ENCODE measurements around the gene DRP2. TPM values are rescaled to one million over a fixed set of nuclear protein-coding genes. Genes with fewer than 3 reads are reported as not detected.

The DRP2 gene
- total and polyA plus RNA-seq, 2 of the 13 experiments (the other 11 are each of a cell fraction or from before 2014, with no cell fraction given): 0.04 to 0.07 TPM

DNA sequence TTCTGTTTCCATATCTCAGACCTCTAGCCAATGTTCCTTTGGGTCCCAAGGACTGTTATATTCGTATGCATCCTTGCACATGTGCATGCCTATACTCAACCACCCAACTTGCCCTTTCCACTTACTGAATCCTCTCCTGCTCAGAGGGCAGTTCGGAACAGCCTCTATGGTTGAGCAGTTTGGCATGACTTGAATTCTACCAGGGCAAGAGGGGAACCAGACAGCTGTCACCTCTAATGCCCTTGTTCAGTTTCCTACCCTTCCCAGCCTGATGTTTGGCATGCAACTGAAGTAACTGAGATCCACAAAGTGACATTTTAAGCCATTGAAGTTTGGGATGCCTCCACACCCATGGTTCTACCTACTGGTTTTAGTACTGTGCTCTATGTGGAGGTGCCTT lies 17.5 kb downstream of the DRP2 start (continued):
- TF ChIP-seq REXO4 (CRISPR knock-in tag; IDR thresholded peaks at IDR 0.05; ENCODE audit: borderline replicate concordance) (no peak), HNRNPK (IDR thresholded peaks at IDR 0.05; ENCODE audit: low read depth, low read length, poor library complexity, severe bottlenecking) (no peak), ERF (CRISPR knock-in tag; IDR thresholded peaks at IDR 0.05) (no peak)

DNA sequence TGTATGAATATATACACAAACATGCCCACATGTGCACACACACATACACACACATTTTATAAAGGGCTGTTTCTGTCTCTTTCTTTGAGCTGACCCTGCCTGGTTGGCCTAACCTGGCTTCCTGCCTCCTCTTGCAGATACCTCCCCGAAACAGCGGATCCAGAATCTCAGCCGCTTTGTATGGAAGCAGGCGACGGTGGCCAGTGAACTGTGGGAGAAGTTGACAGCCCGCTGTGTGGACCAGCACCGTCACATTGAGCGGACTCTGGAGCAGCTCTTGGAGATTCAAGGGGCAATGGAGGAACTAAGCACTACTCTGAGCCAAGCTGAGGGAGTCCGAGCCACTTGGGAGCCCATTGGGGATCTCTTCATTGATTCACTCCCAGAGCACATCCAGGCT lies 21.9 kb downstream of the DRP2 start:
- H3K79me2 ChIP-seq (ENCODE audit: insufficient read depth, low read length): no peaks in the 10 kb centered on the region
- in situ Hi-C loops (cut with HindIII; ENCODE audit: extremely low pct_ligation_motif_present, low pct_unique_long_range_greater_than_20kb) (no loop called here), intact Hi-C loops (cut with micrococcal nuclease; ENCODE audit: unreplicated experiment) (no loop called here)
- no peak overlapping the region for H3K4me3 ChIP-seq (replicated peaks in 1 of 3; ENCODE audit: insufficient read depth in 1 of 3, low read depth in 2 of 3, low read length in 3 of 3)
- no peaks in the 10 kb centered on the region for H3K9me3 ChIP-seq (ENCODE audit: low read length)
- no peak overlapping the region for H3K27ac ChIP-seq (ENCODE audit: extremely low read length, insufficient read depth, low read length)
- no peaks in the 10 kb centered on the region for H3K36me3 ChIP-seq (replicated peaks in 1 of 2; ENCODE audit: control insufficient read depth in 1 of 2, insufficient read depth in 2 of 2, low read length in 2 of 2)
- ChIA-PET CTCF (ENCODE audit: low intra/inter-chr PET ratio, low total read pairs) (no interaction called here), POLR2A (no interaction called here)
- H2AFZ ChIP-seq (ENCODE audit: low read length): no peak overlapping the region
- no peaks in the 10 kb centered on the region for H4K20me1 ChIP-seq (ENCODE audit: insufficient read depth, low read length)
- DNase-seq (ENCODE audit: low spot score) (no peak), FAIRE-seq (no peak), ATAC-seq (no peak)
- H3K27me3 ChIP-seq (ENCODE audit: control insufficient read depth in 1 of 2, insufficient read depth in 2 of 2, low read length in 2 of 2): no peaks in the 10 kb centered on the region
- no peaks in the 10 kb centered on the region for H3K4me1 ChIP-seq (ENCODE audit: insufficient read depth, low read length)
- 22% methylated on average over 6 of the region's 9 CpGs for WGBS (ENCODE audit: low lambda C conversion rate)
- BruUV-seq (replicated peaks): no TSS peak
- H3K4me2 ChIP-seq (ENCODE audit: low read depth, low read length): no peak overlapping the region
- no peak overlapping the region for H3K9ac ChIP-seq (ENCODE audit: insufficient read depth, low read depth, low read length)
- TF ChIP-seq FOXA3 (CRISPR knock-in tag; IDR thresholded peaks at IDR 0.05): no peak
- TF ChIP-seq, protein P1, sequence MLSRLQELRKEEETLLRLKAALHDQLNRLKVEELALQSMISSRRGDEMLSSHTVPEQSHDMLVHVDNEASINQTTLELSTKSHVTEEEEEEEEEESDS (CRISPR knock-in tag; IDR thresholded peaks at IDR 0.05; ENCODE audit: borderline replicate concordance): no peak
- TF ChIP-seq, protein P2, sequence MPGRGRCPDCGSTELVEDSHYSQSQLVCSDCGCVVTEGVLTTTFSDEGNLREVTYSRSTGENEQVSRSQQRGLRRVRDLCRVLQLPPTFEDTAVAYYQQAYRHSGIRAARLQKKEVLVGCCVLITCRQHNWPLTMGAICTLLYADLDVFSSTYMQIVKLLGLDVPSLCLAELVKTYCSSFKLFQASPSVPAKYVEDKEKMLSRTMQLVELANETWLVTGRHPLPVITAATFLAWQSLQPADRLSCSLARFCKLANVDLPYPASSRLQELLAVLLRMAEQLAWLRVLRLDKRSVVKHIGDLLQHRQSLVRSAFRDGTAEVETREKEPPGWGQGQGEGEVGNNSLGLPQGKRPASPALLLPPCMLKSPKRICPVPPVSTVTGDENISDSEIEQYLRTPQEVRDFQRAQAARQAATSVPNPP (CRISPR knock-in tag; IDR thresholded peaks at IDR 0.05): no peak
- TF ChIP-seq, protein P3, sequence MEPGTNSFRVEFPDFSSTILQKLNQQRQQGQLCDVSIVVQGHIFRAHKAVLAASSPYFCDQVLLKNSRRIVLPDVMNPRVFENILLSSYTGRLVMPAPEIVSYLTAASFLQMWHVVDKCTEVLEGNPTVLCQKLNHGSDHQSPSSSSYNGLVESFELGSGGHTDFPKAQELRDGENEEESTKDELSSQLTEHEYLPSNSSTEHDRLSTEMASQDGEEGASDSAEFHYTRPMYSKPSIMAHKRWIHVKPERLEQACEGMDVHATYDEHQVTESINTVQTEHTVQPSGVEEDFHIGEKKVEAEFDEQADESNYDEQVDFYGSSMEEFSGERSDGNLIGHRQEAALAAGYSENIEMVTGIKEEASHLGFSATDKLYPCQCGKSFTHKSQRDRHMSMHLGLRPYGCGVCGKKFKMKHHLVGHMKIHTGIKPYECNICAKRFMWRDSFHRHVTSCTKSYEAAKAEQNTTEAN (CRISPR knock-in tag; conservative IDR thresholded peaks at IDR 0.05): no peak
- TF ChIP-seq, protein P4, sequence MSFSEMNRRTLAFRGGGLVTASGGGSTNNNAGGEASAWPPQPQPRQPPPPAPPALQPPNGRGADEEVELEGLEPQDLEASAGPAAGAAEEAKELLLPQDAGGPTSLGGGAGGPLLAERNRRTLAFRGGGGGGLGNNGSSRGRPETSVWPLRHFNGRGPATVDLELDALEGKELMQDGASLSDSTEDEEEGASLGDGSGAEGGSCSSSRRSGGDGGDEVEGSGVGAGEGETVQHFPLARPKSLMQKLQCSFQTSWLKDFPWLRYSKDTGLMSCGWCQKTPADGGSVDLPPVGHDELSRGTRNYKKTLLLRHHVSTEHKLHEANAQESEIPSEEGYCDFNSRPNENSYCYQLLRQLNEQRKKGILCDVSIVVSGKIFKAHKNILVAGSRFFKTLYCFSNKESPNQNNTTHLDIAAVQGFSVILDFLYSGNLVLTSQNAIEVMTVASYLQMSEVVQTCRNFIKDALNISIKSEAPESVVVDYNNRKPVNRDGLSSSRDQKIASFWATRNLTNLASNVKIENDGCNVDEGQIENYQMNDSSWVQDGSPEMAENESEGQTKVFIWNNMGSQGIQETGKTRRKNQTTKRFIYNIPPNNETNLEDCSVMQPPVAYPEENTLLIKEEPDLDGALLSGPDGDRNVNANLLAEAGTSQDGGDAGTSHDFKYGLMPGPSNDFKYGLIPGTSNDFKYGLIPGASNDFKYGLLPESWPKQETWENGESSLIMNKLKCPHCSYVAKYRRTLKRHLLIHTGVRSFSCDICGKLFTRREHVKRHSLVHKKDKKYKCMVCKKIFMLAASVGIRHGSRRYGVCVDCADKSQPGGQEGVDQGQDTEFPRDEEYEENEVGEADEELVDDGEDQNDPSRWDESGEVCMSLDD (CRISPR knock-in tag; IDR thresholded peaks at IDR 0.05; ENCODE audit: borderline replicate concordance): no peak
- TF ChIP-seq, protein P5, sequence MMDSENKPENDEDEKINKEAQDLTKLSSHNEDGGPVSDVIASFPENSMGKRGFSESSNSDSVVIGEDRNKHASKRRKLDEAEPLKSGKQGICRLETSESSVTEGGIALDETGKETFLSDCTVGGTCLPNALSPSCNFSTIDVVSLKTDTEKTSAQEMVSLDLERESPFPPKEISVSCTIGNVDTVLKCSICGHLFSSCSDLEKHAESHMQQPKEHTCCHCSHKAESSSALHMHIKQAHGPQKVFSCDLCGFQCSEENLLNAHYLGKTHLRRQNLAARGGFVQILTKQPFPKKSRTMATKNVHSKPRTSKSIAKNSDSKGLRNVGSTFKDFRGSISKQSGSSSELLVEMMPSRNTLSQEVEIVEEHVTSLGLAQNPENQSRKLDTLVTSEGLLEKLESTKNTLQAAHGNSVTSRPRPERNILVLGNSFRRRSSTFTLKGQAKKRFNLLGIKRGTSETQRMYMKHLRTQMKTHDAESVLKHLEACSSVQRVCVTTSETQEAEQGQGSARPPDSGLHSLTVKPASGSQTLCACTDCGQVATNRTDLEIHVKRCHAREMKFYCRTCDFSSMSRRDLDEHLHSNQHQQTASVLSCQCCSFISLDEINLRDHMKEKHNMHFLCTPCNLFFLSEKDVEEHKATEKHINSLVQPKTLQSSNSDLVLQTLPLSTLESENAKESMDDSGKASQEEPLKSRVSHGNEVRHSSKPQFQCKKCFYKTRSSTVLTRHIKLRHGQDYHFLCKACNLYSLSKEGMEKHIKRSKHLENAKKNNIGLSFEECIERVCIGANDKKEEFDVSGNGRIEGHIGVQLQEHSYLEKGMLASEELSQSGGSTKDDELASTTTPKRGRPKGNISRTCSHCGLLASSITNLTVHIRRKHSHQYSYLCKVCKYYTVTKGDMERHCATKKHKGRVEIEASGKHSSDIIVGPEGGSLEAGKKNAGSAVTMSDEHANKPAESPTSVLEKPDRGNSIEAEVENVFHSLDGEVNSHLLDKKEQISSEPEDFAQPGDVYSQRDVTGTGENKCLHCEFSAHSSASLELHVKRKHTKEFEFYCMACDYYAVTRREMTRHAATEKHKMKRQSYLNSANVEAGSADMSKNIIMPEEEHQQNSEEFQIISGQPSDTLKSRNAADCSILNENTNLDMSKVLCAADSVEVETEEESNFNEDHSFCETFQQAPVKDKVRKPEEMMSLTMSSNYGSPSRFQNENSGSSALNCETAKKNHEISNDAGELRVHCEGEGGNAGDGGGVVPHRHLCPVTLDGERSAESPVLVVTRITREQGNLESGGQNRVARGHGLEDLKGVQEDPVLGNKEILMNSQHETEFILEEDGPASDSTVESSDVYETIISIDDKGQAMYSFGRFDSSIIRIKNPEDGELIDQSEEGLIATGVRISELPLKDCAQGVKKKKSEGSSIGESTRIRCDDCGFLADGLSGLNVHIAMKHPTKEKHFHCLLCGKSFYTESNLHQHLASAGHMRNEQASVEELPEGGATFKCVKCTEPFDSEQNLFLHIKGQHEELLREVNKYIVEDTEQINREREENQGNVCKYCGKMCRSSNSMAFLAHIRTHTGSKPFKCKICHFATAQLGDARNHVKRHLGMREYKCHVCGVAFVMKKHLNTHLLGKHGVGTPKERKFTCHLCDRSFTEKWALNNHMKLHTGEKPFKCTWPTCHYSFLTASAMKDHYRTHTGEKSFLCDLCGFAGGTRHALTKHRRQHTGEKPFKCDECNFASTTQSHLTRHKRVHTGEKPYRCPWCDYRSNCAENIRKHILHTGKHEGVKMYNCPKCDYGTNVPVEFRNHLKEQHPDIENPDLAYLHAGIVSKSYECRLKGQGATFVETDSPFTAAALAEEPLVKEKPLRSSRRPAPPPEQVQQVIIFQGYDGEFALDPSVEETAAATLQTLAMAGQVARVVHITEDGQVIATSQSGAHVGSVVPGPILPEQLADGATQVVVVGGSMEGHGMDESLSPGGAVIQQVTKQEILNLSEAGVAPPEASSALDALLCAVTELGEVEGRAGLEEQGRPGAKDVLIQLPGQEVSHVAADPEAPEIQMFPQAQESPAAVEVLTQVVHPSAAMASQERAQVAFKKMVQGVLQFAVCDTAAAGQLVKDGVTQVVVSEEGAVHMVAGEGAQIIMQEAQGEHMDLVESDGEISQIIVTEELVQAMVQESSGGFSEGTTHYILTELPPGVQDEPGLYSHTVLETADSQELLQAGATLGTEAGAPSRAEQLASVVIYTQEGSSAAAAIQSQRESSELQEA (CRISPR knock-in tag; IDR thresholded peaks at IDR 0.05; ENCODE audit: not compliant biosample characterization): no peak
